Tongue (tissue), 2 donors: Measurements from ENCODE around the gene EXD3. TPM values are rescaled to one million over a fixed set of nuclear protein-coding genes. Genes with fewer than 3 reads are reported as not detected.
"Not testable (repeated sequence)": the region's sequence is repeated elsewhere in the genome, so short reads cannot be mapped to it uniquely, and the experiment has no call there.

ENCODE experiments used
- DNase-seq: peaks from one replicate; pipeline ENCODE4 v3.0.0-alpha.2; 2015
- total RNA-seq: library from RNA; depleted of rRNA; stranded (reverse); fragments of >200 nt; gene quantifications from one replicate; pipeline ENCODE4 v1.2.3, GENCODE V29; 2014

The EXD3 gene
- total RNA-seq, 1 donor from 2014 or later, result 19.9 TPM

- DNase-seq, result not testable (repeated sequence)
Measured at GRCh38 chr9:137339908-137340462, 83.0 kb downstream of the EXD3 start.

DNA sequence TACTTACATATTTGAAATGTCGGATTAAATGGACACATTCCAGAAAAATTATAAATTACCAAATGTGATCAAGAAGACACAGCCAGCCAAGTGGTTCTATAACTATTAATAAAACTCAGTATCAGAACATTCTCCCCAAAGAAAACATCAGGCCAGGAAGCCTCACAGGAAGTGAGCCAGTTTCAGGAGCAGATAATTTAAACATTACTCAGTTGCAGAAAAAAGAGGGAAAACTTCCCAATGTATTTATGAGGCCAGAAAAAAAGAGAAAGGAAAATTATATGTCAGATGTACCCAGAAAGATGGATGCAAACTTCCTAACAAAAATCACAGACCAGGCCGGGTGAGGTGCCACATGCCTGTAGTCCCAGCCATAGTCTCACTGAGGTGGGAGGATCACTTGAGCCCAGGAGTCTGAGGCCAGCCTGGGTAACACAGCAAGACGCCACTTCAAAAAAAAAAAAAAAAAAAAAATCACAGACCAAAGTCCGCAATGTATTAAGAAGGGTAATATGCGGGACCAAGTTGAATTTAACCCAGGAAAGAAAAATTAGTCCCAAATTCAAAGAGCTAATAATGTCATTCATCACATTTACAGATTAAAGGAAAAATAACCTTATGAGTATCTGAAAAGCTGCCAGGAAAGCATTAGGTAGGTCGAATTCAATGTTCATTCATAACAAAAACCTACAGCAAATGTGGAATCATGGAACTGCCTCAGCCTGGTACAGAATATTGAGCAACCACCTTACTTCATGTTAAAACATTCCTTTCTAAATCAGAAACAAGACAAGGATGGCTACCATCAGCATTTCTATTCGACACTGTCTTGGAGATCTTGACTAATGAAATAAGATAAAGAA is 83.7 kb downstream of the EXD3 start:
- DNase-seq, result no peak

GRCh38 chr9:137336735-137337134 is 86.2 kb downstream of the EXD3 start:
- DNase-seq, result no peak

DNA sequence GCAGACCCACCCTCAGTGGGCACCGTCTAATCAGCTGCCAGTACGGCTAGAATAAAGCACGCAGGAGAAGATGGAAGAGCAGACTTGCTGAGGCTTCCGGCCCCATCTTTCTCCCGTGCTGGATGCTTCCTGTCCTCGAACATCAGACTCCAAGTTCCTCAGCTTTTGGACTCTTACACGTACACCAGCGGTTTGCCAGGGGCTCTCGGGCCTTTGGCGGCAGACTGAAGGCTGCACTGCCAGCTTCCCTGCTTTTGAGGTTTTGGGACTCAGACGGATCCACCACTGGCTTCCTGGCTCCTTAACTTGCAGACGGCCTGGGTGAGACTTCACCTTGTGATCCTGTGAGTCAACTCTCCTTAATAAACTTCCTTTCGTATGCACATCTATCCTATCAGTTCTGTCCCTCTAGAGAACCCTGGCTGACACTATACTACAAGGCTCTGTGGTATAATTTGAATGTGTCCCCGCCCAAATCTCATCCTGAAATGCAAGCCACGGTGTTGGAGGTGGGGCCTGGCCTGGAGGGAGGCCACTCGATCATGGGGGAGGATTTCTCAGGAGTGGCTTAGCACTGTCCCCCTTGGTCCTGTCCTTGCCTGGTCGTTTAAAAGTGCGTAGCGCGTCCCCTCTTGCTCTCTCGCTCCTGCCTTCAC is 89.8 kb downstream of the EXD3 start:
- DNase-seq, result no peak

DNA sequence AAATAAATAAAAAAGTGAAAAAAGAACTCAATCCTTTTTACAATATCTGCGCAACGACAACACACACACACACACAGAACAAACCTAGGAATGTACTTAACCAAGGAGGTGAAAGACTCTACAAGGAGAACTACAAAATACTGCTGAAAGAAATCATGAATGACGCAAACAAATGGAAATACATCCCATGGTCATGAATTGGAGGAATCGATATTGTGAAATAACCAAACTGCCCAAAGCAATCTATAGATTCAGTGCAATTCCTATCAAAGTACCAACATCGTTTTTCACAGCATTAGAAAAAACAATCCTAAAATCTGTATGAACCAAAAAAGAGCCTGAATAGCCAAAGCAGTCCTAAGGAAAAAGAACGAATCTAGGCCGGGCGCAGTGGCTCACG is 91.0 kb downstream of the EXD3 start:
- DNase-seq, result no peak

GRCh38 chr9:137330689-137331088 is 92.3 kb downstream of the EXD3 start:
- DNase-seq, result no peak

DNA sequence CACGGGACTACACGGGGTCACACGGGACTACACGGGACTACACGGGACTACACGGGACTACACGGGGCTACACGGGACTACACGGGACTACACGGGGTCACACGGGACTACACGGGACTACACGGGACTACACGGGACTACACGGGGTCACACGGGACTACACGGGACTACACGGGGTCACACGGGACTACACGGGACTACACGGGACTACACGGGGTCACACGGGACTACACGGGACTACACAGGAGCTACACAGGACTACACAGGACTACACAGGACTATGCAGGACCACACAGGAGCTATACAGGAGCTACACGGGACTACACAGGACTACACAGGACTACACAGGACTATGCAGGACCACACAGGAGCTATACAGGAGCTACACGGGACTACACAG is 93.4 kb downstream of the EXD3 start:
- DNase-seq, result not testable (repeated sequence)

DNA sequence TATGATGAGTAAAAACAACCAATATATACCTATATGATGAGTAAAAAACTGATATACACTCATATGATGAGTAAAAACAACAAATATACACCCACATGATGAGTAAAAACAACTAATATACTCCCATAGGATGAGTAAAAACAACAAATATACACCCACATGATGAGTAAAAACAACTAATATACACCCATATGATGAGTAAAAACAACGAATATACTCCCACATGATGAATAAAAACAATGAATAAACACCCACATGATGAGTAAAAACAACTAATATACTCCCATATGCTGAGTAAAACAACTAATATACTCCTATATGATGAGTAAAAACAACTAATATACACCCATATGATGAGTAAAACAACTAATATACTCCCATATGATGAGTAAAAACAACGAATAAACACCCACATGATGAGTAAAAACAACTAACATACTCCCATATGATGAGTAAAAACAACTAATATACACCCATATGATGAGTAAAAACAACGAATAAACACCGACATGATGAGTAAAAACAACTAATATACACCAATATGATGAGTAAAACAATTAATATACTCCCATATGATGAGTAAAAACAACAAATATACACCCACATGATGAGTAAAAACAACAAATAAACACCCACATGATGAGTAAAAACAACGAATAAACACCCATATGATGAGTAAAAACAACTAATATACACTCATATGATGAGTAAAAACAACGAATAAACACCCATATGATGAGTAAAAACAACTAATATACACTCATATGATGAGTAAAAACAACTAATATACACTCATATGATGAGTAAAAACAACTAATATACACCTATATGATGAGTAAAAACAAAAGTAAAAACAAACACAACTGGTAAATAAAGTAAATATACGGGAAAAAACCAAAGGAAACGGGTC is 95.1 kb downstream of the EXD3 start:
- not testable (repeated sequence) for DNase-seq

GRCh38 chr9:137326445-137327065 is 96.4 kb downstream of the EXD3 start:
- DNase-seq, result no peak

GRCh38 chr9:137325799-137326198 is 97.2 kb downstream of the EXD3 start:
- no peak for DNase-seq

DNA sequence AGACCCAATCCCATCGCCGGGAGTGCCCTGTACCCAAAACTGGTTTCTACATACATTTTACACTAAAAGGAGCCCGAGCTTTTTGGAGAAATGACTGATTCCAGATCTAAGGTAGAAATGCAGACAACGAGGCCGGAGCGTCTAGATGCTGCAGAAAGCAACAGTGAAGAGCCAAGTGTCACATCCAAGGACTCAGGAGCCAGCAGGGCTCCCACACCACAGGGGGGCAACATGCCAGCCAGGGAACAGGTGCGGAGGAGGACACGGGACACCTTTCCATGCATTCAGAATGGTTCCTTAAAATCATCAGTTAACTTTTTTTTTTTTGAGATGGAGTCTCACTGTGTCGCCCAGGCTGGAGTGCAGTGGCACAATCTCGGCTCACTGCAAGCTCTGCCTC is 97.8 kb downstream of the EXD3 start:
- DNase-seq, result no peak

GRCh38 chr9:137323531-137324331 is 99.2 kb downstream of the EXD3 start:
- DNase-seq, result no peak

DNA sequence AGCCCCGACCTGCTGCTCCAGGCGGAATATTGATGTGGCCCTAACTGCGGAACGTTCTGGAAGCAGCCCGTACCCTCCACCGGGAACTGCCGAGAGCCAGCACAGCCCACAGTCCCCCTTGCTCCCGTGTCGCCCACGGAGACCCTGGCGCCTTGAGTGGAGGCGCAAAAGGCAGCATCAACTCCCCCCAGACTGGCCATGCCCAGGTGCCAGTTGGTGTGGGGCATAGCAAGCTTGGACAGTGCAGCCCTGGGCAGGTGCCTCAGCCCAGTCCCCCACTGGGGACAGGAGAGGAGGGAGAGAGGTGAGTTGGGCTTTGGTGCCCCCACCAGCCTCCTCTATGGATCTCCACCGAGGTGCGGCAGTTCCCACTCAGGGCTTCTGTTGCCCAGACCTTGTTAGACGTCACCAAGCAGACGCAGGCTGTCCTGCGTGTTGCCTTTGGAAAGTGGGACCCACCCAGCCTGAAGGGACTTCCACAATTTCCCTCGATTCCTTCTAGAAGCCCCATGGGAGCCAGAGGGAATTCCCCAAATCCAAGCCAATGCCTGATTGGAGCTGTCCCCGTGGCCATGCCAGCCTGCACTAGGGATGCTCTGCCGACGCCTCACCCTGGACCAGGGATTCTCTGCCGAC is 101.1 kb downstream of the EXD3 start:
- DNase-seq, result no peak

DNA sequence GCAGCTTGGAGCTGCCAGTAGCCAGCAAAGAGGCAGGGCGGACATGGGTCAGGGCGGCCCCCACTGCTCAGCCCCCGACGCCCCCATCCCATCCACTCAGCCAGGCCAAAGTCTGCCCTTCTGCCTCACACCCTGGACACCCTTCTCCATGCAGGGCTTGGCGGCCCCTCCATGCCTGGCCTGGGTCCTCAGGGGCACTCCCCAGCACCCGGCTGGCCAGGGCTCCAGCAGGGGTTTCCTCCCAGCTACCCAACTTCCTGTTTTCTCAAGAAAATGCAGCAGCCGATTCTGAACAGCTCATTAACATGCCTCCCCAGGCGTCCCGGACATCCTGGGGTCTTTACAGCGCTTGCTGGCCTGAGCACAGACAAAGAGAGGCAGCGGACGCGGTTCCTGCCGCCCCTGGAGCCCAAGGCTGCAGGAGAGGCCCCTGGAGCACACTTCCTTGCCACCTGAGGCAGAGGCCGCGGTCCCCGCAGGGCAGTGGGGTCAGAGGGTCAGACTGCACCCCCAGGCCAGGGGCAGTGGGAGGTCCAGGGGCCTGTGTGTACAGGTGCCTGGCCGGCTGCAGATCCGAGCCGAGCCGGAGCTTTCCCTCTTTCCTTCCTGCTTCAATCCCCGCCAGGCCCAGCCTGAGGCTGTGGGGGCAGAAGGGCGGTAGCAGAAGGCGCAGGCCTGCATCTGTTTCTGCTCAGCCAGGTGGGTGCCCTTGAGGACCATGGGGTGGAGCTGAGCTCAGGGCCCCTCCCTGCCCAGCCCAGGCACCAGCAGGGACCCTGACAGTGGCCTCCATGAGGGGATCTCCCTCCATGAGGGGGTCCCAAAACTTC is 102.2 kb downstream of the EXD3 start:
- DNase-seq, result no peak

DNA sequence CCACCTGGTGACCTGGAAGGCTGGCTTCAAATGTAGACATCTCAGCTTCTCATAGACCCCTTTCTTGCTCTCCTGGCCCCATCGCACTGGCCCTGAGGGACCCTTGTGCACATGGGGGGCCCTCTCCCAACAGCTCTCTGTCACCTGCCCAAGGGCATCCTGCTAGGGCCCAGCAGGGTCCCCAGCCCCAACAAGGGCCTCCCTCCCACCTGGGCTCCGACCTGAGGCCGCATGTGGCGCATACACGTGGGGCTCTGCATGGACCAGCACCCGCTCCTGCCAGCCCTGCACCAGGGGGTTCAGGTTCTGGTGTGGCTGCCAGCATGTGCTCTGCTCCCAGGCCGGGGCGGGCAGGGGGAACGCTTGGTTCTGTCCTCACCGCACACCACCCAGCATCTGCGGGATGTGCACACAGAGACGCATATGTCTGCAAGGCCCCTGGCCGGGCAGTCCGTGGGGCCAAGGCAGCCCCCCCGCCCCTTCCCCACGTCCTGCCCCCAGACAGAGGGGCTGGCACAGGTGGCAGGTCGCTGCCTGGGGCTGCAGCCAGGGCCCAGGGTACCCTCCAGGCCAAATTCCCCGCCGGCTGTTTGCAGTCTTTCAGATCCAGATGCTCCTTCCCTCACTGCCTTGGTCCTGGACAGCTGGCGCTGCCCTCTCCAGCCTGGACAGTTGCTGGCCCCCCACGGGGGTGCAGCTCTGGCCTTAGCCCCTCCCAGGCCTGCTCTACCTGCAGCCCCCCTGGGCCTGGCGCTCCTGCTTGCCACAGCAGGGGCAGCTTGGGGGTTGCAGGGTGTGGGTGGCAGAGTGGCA is 103.0 kb downstream of the EXD3 start:
- no peak for DNase-seq

DNA sequence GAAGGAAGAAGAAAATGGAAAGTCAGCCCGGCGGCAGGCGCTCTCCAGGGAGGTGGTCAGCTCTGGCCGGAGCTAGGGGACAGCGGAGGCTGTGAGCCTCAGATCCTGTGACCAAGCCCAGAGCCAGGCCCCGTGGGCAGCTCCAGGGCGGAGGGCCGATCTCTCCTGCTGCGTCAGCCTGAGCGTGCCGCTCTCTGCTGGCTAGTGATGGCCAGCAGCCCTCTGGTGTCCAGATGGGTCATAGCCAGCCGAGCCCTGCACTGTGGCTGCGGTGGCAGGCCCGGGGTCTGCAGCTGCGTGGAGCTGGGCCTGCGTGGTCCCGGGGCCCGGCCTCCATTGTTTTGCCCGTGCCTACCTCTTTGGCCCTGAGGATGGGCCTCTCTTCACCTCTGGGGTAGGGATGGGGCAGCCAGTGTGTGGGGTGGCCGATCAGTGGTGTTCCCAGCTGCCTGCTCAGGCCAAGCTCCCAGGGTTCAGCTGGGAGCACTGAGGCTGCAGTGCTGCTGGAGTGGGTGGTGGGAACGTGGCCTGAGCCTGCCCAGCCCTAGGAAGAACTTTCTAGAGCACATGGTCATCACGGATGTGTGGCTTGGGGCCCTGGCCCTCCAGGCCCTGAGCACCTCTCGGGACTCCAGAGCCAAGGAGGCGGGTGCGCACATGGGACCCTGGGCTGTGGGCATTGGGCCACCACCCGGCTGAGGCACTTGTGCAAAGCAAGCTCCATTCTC is 103.8 kb downstream of the EXD3 start:
- DNase-seq, result no peak

DNA sequence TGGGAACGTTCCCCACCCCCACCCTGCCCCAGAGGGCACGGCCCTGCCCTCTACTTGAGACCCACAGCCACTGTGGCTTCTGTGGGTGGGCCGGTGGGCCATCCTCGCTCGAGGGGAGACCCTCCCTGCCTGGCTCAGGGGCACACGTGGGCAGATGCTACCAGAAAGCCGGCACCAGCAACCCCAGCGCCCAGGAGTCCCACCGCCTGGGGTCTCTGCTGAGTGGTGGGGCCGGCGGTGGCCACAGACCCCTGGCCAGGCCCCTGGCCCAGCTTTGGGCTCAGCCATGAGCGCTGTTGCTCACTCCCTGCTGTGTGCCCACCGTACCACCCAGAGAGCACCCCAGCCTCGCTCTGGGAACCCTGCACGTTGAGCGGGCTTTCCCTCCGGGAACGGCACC is 104.4 kb downstream of the EXD3 start:
- DNase-seq, result no peak
